HEK293T (cell line): Measurements from ENCODE around the gene STXBP2.
A peak's percentile ranks its signal among the peaks of the same experiment; 100 is the strongest.
"Not testable (repeated sequence)": the region's sequence is repeated elsewhere in the genome, so short reads cannot be mapped to it uniquely, and the experiment has no call there.

Experiments used
- CTCF ChIA-PET: fragments of 350-600 bp; formaldehyde crosslinking; extraction: SDS; loops from one replicate; lab custom pipeline; 2021; ENCODE audit warnings: antibody characterized with exemption, inconsistent platforms; lab: Yijun Ruan, JAX
- POLR2A ChIA-PET: fragments of 350-600 bp; formaldehyde crosslinking; extraction: SDS; loops from one replicate; lab custom pipeline; 2020; ENCODE audit warnings: antibody characterized with exemption, inconsistent platforms; lab: Yijun Ruan, JAX
- DNase-seq: peaks from one replicate; pipeline ENCODE4 v3.0.0; 2012; ENCODE audit warnings: mixed read lengths; ENCODE audit errors: extremely low spot score
- ARNT ChIP-seq: fragments of 450-650 bp; IDR thresholded peaks from 2 replicates; pipeline ENCODE4 v1.6.1; 2017; ENCODE audit warnings: mild to moderate bottlenecking
- BHLHE40 ChIP-seq: fragments of 450-650 bp; IDR thresholded peaks from 2 replicates; pipeline ENCODE4 v1.6.1; 2016; ENCODE audit warnings: mild to moderate bottlenecking, moderate library complexity, borderline replicate concordance
- CTBP1 ChIP-seq: fragments of 450-650 bp; IDR thresholded peaks from 2 replicates; pipeline ENCODE4 v1.6.1; 2016; ENCODE audit warnings: borderline replicate concordance
- ELF4 ChIP-seq: fragments of 450-650 bp; IDR thresholded peaks from 2 replicates; pipeline ENCODE4 v1.6.1; 2017; ENCODE audit warnings: antibody characterized with exemption
- FOXA1 ChIP-seq: fragments of 450-650 bp; IDR thresholded peaks from 2 replicates; pipeline ENCODE4 v1.6.1; 2016; ENCODE audit warnings: mild to moderate bottlenecking
- FOXK2 ChIP-seq: fragments of 450-650 bp; IDR thresholded peaks from 2 replicates; pipeline ENCODE4 v1.6.1; 2016; ENCODE audit warnings: mild to moderate bottlenecking
- FOXM1 ChIP-seq: fragments of 450-650 bp; IDR thresholded peaks from 2 replicates; pipeline ENCODE4 v1.6.1; 2017; ENCODE audit warnings: mild to moderate bottlenecking, borderline replicate concordance
- HDGF ChIP-seq: fragments of 450-650 bp; IDR thresholded peaks from 2 replicates; pipeline ENCODE4 v1.6.1; 2017; ENCODE audit warnings: antibody characterized with exemption, borderline replicate concordance
- L3MBTL2 ChIP-seq: fragments of 450-650 bp; conservative IDR thresholded peaks from 2 replicates; pipeline ENCODE4 v1.6.1; 2016; ENCODE audit warnings: mild to moderate bottlenecking
- LEF1 ChIP-seq: fragments of 450-650 bp; IDR thresholded peaks from 2 replicates; pipeline ENCODE4 v1.6.1; 2017; ENCODE audit warnings: mild to moderate bottlenecking, borderline replicate concordance
- NFRKB ChIP-seq: fragments of 450-650 bp; IDR thresholded peaks from 2 replicates; pipeline ENCODE4 v1.6.1; 2016; ENCODE audit warnings: mild to moderate bottlenecking, moderate library complexity
- PKNOX1 ChIP-seq: fragments of 450-650 bp; IDR thresholded peaks from 2 replicates; pipeline ENCODE4 v1.6.1; 2016
- SP1 ChIP-seq: fragments of 450-650 bp; IDR thresholded peaks from 2 replicates; pipeline ENCODE4 v1.6.1; 2017
- SUZ12 ChIP-seq: fragments of 450-650 bp; IDR thresholded peaks from 2 replicates; pipeline ENCODE4 v1.6.1; 2016; ENCODE audit warnings: mild to moderate bottlenecking
- TARDBP ChIP-seq: fragments of 450-650 bp; IDR thresholded peaks from 2 replicates; pipeline ENCODE4 v1.6.1; 2016
- ZNF384 ChIP-seq: fragments of 450-650 bp; IDR thresholded peaks from 2 replicates; pipeline ENCODE4 v1.6.1; 2016

The STXBP2 gene

DNA sequence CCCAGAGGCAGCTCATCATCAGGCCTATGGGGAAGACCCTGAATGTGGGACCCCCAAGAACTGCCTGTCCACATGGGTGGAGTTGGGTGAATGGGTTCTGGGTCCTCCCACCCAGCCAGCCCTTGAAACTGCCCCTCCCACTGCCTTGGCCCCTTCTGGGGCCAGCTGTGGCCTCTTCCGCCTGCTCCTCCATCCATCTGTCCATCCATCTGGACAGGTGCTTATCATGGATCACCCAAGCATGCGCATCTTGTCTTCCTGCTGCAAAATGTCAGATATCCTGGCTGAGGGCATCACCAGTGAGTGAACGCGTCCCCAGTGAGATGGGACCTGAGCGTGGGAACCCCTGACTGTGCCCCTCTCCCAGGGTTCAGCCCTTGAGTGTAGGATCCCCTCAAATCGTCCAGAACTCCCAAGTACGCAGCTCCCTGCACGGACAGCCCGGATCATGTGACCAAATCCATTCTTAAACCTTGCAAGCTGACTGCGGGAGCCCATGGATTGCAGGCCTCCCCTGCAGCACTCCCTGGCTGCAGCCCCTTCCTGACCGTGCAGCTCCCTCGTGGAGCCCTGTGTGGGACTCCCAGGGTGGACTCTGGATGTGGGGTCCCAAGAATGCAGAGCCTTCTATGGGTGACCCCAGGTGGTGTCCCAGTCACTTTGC lies 2.0 kb downstream of the STXBP2 start:
- ChIA-PET CTCF (interaction anchor here (1.0 kb wide), 1 partner anchor 70 kb away, joined by 3 read pairs; no protein-coding TSS in a partner anchor), POLR2A (interaction anchor here (2.3 kb wide), 1 partner anchor 9 kb away, joined by 10 read pairs; the partner anchor contains the start of genes PET100 and XAB2)
- DNase-seq = no peak
- no peak for TF ChIP-seq L3MBTL2
- no peak for TF ChIP-seq TARDBP
- no peak for TF ChIP-seq ELF4
- no peak for TF ChIP-seq LEF1
- no peak for TF ChIP-seq SUZ12
- TF ChIP-seq ZNF384 = no peak
- TF ChIP-seq FOXK2 = no peak
- no peak for TF ChIP-seq CTBP1
- no peak for TF ChIP-seq ARNT
- no peak for TF ChIP-seq PKNOX1
- TF ChIP-seq SP1 = no peak
- TF ChIP-seq NFRKB = no peak
- no peak for TF ChIP-seq HDGF
- TF ChIP-seq FOXA1 = no peak

GRCh38 chr19:7639863-7640348 lies 3.0 kb downstream of the STXBP2 start:
- TF ChIP-seq NFRKB = no peak
- TF ChIP-seq BHLHE40 = no peak
- no peak for TF ChIP-seq FOXK2
- peak; percentile 93 for TF ChIP-seq TARDBP
- POLR2A ChIA-PET = interaction anchor here (2.3 kb wide), 1 partner anchor 10 kb away, joined by 10 read pairs; the partner anchor contains the start of genes PET100 and XAB2
- DNase-seq = no peak
- CTCF ChIA-PET = no interaction called here

GRCh38 chr19:7640803-7641202 lies 3.9 kb downstream of the STXBP2 start:
- DNase-seq = no peak
- ChIA-PET POLR2A (interaction anchor here (1.1 kb wide), 1 partner anchor 9 kb away, joined by 3 read pairs; no protein-coding TSS in a partner anchor), CTCF (no interaction called here)
- TF ChIP-seq TARDBP (no peak), SP1 (no peak), HDGF (no peak), ELF4 (no peak), FOXA1 (no peak), BHLHE40 (no peak), CTBP1 (no peak), FOXK2 (no peak), NFRKB (no peak), ARNT (no peak), SUZ12 (no peak)

DNA sequence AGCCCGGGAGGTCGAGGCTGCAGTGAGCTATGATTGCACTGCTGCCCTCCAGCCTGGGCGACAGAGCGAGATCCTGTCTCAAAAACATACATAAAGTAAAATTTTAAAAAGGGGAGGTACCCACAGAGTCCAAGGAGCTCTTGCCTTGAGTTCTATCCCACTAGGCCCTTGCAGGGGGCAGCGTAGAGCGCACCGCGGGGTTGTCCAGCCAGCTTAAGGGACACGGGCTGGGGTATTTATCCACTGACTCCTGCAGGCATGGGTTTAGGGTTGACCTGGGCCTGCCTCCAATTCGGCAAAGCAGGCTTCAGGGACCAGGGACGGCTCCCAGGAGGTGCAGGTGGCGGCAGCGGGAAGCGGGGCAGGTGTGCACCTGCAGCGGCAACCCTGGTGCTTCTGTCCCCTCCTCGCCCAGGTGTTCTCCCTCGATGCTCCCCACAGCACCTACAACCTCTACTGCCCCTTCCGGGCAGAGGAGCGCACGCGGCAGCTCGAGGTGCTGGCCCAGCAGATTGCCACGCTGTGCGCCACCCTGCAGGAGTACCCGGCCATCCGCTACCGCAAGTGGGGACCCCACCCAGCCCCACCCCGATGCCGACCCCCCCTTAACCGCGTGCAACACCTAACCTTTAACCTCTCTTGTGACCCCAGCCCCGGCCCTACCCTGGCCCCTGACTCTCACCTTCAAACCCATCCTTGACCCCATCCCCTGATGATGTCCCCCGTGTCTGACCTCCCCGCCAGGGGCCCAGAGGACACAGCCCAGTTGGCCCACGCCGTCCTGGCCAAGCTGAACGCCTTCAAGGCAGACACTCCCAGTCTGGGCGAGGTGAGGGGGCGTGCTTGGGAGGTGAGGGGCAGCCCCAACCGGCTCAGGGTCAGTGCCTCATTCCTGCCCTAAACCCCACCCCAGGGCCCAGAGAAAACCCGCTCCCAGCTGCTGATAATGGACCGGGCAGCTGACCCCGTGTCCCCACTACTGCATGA lies 4.7 kb downstream of the STXBP2 start:
- ChIA-PET POLR2A (interaction anchor here (1.1 kb wide), 1 partner anchor 10 kb away, joined by 3 read pairs; no protein-coding TSS in a partner anchor), CTCF (no interaction called here)
- DNase-seq = no peak
- no peak for TF ChIP-seq PKNOX1
- no peak for TF ChIP-seq FOXK2
- no peak for TF ChIP-seq TARDBP
- TF ChIP-seq NFRKB = no peak
- TF ChIP-seq L3MBTL2 = no peak
- TF ChIP-seq SUZ12 = no peak
- no peak for TF ChIP-seq CTBP1
- no peak for TF ChIP-seq BHLHE40
- TF ChIP-seq LEF1 = no peak
- TF ChIP-seq ARNT = no peak

DNA sequence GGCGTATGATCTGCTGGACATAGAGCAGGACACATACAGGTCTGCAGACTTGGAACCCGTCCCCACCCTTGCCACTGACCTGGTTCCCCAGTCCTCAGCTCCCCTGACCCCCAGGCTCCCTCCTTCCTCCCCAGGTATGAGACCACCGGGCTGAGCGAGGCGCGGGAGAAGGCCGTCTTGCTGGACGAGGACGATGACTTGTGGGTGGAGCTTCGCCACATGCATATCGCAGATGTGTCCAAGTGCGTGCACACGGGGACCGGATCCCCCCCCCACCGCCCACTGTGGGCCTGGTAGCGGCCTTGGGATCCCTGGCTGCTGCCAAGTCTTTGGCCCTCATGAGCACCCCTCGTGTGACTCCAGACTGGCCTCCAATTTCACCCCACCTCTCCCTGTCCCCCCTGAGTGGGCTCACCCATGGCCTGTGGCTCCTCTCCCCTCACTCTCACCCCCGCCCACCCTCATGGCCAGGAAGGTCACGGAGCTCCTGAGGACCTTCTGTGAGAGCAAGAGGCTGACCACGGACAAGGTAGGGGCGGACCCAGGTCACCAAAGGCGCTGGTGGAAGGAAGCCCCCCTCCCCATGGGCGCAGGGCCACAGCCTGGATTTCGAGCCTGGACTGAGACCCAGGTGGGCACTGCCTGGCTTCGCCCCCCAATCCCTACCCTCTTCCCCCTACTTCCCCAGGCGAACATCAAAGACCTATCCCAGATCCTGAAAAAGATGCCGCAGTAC lies 5.6 kb downstream of the STXBP2 start:
- DNase-seq = no peak
- CTCF ChIA-PET = interaction anchor here (0.5 kb wide), 1 partner anchor 162 kb away, joined by 3 read pairs; no protein-coding TSS in a partner anchor
- POLR2A ChIA-PET = no interaction called here
- TF ChIP-seq ELF4 = no peak
- no peak for TF ChIP-seq TARDBP
- TF ChIP-seq ZNF384 = no peak
- no peak for TF ChIP-seq LEF1
- TF ChIP-seq BHLHE40 = no peak
- TF ChIP-seq FOXM1 = no peak

DNA sequence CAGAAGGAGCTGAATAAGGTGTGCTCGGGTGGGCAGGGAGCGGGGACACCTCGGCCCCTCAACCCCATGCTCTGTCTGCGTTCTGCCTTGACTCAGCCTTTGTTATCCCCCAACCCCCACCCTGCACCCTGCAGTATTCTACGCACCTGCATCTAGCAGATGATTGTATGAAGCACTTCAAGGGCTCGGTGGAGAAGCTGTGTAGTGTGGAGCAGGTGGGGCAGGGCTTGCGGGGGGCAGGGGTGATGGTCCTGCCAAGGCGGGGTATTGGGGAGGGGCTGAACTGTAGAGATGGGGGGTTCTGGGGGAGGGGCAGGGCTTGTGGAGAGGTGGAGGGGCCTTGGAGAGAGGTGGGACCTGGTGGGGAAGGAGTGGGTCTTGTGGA lies 6.1 kb downstream of the STXBP2 start:
- DNase-seq = no peak
- ChIA-PET CTCF (interaction anchor here (0.5 kb wide), 1 partner anchor 162 kb away, joined by 3 read pairs; no protein-coding TSS in a partner anchor), POLR2A (no interaction called here)
- TF ChIP-seq FOXK2 = no peak
- no peak for TF ChIP-seq FOXM1
- no peak for TF ChIP-seq SP1

DNA sequence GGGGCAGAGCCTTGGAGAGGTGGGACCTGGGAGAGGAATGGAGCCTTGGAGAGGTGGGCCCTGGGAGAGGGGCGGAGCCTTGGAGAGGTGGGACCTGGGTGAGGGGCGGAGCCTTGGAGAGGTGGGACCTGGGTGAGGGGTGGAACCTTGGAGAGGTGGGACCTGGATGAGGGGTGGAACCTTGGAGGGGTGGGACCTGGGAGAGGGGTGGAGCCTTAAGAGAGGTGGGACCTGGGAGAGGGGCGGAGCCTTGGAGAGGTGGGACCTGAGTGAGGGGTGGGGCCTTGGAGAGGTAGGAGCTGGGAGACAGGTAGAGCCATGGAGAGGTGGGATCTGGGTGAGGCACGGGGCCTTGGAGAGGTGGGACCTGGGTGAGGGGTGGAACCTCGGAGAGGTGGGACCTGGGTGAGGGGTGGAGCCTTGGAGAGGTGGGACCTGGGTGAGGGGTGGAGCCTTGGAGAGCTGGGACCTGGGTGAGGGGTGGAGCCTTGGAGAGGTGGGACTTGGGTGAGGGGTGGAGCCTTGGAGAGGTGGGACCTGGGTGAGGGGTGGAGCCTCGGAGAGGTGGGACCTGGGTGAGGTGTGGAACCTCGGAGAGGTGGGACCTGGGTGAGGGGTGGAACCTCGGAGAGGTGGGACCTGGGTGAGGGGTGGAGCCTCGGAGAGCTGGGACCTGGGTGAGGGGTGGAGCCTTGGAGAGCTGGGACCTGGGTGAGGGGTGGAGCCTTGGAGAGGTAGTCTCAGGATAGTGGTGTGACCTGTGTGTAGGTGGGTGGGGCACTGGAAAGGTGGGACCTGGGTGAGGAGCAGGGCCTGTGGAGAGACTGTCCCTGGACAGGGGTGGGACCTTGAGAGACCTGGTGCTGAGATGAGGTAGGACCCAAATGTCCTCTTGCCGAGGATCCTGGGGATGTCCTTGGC lies 7.0 kb downstream of the STXBP2 start:
- peak; percentile 67 for DNase-seq
- CTCF ChIA-PET, POLR2A ChIA-PET: not testable (repeated sequence)
